GM12875 (cell line): ENCODE data around the gene FXYD7.
"Not testable (repeated sequence)": the region's sequence is repeated elsewhere in the genome, so short reads cannot be mapped to it uniquely, and the experiment has no call there.

Experiments used
- H3K4me3 ChIP-seq: one replicate; pipeline ENCODE4 v1.5.1; 2011; ENCODE audit warnings: low read depth, low read length, control low read depth
- CTCF ChIP-seq: IDR thresholded peaks from 2 replicates; pipeline ENCODE4 v1.5.1; 2011; ENCODE audit warnings: low read depth, mild to moderate bottlenecking, control low read depth, inconsistent platforms, low read length, moderate library complexity, borderline replicate concordance; ENCODE audit not compliant: insufficient read depth

Gene FXYD7

GRCh38 chr19:35178701-35179100, 35.6 kb downstream of the FXYD7 start:
- no peak overlapping the region for H3K4me3 ChIP-seq
- TF ChIP-seq CTCF = no peak

GRCh38 chr19:35179830-35180229, 36.8 kb downstream of the FXYD7 start:
- no peak for TF ChIP-seq CTCF
- H3K4me3 ChIP-seq = no peak overlapping the region

GRCh38 chr19:35181387-35181786, 38.3 kb downstream of the FXYD7 start:
- TF ChIP-seq CTCF = no peak
- no peak overlapping the region for H3K4me3 ChIP-seq

- no peak for TF ChIP-seq CTCF
- no peak overlapping the region for H3K4me3 ChIP-seq
Measured at GRCh38 chr19:35184267-35184666, 41.2 kb downstream of the FXYD7 start.

GRCh38 chr19:35184884-35185283, 41.8 kb downstream of the FXYD7 start:
- no peak for TF ChIP-seq CTCF
- no peak overlapping the region for H3K4me3 ChIP-seq

GRCh38 chr19:35194012-35194984, 51.2 kb downstream of the FXYD7 start:
- H3K4me3 ChIP-seq = no peak overlapping the region
- no peak for TF ChIP-seq CTCF

- no peak for TF ChIP-seq CTCF
Measured at GRCh38 chr19:35195830-35196229, 52.8 kb downstream of the FXYD7 start.

GRCh38 chr19:35196861-35197260, 53.8 kb downstream of the FXYD7 start:
- H3K4me3 ChIP-seq = not testable (repeated sequence)

More at GRCh38 chr19:35195830-35196229, 52.8 kb downstream of the FXYD7 start:
- H3K4me3 ChIP-seq = no peak overlapping the region
